ENCODE measurements around the gene SARDH.
"Not testable (repeated sequence)": the region's sequence is repeated elsewhere in the genome, so short reads cannot be mapped to it uniquely, and the experiment has no call there.

The SARDH gene

DNA sequence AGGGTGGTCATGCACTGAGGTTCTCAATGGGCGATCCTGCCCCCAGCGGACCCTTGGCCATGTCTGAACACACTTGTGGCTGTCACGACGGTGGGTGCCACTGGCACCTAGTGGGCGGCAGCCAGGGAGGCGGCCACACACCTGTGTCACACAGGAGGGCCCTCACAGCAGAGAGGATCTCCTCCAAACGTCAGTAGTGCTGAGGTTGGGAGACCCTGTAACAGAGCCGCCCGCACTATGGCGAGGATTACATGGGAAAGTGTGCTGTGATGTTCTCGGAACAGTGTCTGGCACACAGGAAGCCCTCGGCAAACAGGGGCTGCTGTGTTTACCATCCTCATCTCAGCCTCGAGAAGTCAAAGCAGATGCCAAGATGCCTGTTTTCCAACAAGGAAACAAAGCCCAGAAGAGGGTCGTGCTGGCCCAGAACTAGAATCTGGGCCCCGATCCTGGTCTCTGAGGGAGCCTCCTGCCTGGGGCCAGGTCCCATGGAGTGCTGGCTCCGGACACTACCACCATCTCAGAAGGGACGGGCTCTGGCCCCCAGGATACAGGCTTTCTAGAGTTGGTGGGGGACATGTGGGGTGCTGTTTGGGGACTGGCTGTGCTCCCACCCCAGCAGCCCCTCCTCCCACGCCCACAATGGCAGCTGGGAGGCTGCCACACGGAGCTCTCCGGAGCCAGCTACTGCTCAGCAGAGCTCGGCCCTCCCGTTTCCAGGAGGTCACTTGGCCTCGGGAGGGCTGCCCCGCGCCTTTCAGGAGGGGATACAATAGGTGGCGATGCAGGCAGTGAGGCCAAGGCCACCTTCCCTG is 53.8 kb downstream of the SARDH start:
- DNase-seq, result no peak

DNA sequence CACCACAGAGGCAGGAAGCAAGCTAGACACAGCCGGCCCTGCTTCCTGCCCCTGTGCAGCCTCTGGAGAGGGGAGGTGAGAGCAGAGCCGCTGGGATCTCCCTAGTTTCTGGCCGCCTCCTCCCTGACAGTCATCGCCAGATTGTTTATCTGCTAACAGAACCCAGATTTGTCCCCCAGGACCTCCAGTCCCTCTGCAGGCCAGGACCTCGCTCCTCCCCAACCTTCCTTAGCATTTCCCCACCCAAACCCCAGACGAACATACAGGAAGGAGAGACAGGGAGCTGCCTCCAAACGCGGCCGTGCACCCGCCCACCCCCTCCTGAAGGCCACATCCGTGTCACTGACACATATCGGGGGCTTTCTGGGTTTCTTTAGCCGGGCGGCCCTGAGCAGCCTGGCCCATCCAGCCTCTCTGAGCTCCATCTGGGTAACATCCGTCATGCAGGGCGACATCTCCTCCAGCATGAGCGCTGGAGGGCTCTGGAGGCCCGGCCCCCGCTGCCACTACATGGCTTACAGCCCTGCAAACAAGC is 54.5 kb downstream of the SARDH start:
- DNase-seq, result no peak

DNA sequence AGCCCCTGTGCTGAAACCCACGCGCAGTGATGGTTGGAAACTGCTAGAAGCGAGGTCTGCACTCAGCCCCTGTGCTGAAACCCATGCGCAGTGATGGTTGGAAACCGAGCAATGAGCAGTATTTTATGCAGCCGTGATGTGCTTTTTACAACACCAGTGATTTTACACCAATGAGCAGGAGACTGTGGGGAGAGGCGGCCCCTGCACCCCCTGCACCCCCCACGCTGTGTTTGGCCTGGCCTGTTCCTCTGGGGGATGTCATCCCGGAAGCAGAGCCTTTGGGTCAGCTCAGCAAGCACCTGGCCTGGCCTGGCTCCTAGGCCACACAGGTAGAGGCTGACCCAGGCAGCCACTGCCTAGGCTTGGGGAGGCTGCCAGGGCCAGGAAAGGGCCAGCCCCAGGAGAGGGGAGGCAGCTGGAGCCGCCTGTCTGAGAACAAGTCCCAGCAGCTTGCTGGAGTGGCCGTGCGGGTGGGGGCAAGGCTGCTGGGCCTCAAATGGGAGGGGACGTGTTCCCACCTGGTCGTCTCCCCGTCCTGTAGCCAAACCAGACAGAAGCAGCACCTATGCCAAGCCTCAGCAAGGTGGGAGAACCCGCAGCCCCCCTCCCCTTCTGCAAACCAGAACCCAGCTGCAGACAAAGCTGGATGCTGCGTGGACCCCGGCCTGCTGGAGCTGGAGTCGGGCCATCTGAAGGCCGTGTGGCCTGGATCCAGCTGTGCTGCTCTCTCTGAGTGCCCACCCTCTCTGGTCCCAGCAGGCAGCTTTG is 55.1 kb downstream of the SARDH start:
- no peak for DNase-seq

DNA sequence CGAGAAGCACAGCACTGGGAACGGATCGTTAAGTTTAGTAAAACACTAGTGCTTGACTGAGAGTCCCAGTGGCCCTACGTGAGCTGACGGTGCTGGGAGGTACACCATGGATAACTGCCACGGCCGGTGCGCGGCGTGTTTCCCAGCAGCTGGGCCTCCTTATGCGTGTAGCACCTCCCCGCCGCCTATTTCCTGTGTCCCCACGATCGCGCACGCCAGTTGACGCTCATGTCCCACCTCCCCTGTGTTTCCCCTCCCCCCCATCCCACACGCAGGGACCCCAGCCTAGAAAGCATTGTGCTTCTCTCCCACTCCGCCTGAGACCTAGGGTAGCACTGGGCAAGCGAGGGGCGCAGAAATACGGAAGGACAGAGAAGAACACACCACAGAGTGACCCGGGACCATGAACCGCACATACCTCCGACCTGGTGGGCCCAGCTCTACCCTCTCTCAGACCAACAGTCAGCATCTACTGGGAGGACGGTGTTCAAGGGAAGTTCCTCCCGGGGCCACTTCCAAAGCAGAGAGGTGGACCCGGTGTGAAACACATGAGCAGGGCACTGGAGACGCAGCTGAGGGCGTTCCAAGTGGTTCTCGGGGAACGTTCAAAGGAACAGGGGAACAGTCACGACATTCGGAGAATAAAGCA is 56.4 kb downstream of the SARDH start:
- no peak for DNase-seq

DNA sequence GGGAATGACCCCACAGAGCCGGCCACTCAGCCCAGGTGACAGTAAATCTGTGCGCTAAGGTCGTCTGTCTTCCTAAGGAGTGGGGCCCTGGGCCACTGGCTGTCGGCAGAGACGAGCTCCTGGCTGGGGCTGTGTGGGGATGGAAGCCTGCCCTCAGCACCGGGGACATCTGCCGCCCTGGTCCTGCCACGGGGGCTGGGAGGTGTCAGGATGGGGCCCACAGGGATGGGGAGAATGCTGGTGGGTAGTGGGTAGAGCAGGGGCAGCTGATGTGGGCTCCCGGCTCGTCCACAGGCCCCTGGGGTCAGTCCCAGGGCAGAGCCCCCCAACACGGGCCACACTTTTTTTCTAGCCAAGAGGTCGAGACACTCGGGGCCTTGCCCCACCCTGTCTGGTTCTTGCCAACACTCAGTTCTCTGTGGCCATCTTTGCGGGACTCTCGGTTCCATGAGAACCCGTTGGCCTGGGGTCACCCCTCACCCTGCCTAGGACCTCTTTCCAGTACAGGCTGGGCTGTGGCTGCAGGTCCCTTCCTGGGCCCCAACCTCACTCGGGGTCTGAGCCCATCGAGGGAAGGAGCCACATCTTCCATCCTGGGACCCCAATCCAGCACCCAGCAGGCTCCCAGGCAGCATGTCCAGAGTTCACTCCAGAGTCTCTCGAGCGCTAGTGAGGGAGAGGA is 57.0 kb downstream of the SARDH start:
- no peak for DNase-seq

DNA sequence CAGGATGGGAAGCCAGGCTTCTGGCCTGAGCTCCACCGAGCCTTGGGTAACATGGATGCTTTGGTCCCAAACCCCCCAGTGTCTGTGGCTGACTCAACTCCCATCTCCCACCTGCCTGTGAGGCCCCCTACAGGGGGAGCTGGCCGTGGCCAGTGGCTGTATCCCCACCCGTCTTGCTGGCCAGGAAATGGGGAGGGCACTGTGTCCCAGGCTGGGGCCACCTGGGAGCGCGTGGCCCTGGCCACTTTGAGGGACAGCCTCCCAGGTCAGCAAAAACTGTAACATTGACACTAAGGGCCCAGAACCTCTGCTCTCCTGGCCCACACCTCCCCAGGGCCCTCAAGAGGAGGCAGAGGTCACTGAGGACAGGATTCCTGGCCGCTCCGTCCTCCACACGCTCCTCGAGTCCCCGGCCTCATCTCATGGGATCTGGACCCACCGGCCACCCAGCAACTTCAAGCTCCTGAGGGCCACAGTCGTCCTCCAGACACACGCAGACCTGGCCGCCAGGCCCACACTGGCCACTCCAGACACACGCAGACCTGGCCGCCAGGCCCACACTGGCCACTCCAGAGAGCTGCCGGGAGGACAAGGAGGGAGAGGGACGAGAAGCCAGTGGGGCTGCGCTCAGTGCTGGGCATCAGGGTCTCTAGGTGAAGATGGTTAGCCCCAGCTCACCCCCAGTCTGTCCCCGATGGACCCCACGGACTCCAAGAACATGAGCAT is 57.7 kb downstream of the SARDH start:
- DNase-seq, result no peak

DNA sequence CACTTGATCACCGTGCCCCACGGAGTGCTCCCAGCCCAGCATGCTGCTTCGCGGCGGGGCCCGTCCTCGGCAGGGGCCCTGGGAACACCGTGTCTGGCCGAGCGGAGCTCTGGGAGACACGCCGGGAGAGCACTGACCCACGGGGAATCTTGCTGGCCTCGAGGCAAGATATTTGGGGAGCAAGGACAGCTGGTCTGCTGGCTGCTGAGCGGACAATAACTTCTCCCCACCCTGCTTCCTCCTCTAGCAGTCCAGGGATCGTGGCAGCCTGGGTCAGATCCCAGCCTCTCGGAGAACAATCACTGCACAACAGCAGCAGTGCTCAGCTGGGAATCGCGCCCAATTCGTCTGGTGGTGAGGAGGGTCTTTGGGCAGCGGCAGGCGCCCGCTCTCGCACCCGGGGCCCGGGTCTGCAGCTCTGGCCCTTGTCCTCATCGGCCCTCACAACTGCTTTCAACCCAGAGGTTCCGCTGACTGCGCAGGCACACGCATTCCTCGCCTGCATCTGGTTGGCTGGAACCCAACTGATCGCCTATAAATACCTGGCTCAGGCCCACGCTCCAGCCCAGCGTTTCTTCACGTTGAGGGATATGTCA is 58.6 kb downstream of the SARDH start:
- no peak for DNase-seq

DNA sequence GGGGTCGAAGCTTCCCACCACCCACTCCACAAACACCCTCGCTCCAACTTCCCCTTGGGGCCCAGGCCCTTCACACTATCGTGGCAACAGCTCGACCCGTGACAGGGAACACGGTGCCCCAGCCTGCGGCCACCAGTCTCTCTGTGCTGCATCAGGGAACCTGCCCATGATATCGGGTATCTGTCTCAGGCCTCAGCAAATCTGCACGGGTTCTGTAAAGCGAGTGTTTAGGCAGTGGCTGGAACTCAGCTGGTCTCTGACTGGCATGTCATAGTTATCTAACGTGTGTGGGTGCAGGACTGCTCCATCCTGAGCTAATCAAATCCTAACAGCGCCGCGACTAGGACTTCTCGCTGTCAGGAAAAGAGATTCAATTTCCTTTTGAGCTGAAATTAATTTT is 59.1 kb downstream of the SARDH start:
- no peak for DNase-seq

DNA sequence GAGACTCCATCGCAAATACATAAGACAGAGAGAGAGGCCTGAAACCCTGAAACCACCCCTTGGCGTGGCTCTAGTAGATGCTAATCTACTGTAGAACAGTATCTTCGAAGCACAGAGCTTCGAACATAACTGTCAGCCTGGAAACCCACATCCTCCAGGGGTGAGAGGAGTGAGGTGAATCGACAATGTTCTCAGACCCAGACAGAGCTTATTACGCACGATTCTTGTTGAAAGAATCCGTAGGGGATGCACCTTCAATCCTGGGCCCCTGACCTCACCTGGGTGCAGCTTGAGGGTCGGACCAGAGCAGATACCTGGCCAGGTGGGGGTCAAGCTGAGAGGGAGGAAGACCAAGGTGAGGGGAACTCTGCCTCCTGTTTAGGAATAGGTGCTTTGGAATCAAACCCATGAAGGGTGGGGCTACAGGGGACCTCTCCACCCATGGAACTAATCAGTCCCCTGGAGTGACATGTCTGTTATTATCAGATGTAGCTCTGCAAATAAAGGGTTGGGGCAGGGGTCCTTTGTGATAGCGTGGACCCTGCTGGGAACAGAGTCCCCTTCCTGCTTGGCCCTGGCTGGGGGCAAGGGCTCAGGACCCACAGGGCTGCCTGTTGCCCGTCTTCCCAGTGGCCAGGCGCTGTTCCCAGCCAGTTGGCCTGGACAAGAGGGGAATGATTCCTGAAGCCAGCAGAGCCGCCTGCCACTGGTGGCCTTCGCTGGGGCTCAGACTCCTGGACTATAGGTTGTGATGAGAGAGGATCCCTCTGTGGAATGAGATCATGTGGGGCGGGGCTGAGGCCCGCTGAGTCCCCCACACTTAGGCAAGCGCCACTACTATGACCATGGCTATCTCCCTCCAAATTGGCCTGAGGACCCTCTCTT is 60.8 kb downstream of the SARDH start:
- no peak for DNase-seq

DNA sequence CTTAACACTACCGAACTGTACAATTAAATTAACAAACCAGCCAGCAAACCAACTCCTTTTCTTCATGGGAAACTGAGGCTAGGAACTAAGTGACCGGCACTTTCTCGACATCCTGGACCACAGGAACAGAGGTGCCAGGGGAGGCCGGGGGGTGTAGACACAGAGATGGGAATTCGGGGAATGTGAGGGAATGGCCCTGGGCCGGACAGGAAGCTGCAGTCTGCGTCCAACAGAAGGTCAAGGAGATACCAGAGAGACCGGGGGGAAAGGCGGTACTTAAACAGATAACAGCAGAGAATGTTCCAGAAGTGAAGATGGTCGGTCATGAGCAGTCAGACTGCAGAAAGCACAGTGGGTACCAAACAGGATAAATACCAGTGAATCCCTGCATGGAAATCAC is 61.7 kb downstream of the SARDH start:
- no peak for DNase-seq

DNA sequence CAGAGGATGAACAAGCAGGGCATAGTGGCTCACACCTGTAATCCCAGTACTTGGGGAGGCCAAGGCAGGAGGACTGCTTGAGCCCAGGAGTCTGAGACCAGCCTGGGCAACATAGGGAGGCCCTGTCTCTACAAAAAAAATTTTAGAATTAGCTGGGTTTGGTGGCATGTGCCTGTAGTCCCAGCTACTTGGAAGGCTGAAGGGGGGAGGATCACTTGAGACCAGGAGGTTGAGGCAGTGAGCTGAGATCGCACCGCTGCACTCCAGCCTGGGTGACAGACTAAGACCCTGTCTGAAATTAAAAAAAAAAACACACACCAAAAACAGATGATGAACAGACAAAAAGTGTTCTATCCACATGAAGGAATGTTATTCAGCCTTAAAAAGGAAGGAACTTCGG is 62.4 kb downstream of the SARDH start:
- not testable (repeated sequence) for DNase-seq

DNA sequence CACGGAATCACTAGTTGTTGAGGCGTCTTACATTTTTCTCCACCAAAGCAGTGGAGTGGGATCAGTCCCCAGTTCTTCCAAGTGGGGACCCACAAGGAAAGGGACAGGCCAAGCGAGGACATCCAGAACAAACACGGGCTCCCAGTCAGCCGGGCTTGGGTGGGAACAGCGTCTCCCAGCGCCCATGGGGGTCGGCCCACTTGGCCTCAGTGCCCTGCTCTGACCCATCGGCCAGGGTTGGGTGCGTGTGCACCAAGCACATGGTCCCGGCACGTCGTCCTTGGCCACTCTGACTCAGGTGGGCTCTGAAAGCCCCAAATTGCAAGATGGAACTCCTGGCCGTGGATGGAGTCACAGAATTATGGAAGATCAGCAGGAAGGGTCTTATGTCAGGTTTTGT is 64.1 kb downstream of the SARDH start:
- no peak for DNase-seq

DNA sequence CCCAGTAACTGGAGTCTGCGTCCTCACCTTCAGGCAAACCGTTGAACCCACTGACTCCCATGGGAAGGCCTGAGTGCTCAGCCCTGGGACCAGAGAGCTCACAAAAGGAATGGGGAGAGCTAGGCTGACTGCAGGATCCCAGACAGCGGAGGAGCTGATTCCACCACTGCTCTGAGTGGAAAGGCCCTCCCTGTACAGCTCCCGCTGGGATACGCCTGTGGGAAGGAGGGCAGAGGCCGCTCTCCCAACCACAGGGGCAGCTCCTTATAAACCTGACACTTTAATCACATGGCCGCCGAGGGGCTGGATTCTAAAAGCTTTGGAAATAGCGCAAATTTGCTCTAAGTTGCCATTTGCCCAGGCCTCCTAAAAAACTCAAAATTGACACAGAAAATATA is 64.9 kb downstream of the SARDH start:
- no peak for DNase-seq

DNA sequence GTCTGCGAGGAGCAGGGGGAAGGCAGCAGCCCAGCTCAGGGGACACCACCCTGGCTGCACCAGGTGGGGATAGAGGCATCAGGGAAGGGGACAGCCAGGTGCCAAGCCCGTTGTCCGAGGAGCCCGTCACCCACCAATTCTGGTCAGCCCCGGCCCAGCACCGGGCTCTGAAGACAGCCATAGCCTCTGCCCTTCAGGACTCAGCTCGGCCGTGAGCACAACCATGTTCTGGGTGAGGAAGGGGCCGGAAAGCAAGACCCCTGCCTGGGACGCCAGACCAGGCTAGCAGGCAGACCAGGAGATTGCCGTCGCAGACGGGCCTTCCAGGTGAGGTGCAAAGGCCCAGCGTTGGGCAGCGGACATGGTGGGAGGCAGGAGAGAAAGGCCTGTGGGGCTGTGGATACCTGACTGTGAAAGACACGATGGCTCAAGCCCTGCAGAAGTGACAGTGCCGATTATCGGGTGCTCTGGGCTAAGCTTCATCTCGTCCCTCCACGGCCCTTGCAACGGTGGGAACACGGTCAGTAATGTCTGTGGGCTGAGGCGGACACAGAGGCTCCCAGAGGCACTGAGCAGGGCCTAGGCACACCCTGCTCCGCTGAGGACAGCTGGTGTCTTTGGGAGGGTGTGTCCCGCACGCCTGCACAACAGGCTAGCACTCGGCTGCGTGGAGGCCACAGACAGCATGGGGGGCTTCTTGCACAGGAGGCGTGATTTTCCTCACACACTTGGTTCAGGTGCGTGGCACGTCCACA is 65.5 kb downstream of the SARDH start:
- no peak for DNase-seq

DNA sequence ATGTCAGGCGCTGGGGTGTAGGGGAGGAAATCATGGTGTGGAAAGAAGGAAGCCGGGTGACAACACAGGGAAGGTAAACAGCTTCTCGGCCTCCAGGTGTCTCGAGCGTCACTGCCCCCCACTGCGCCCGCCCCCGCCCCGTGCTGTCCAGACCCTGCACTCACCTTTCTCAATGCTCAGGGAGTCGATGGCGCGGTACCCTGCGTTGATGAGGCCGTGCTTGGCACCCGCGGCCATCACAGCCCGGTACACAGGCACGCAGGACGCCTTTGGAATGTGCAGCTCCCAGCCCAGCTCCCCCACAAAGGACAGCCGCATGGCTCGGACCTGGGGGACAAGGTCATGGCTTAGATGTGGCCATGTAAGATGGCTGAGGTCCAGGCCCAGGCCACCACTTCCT is 66.8 kb downstream of the SARDH start:
- DNase-seq, result no peak

DNA sequence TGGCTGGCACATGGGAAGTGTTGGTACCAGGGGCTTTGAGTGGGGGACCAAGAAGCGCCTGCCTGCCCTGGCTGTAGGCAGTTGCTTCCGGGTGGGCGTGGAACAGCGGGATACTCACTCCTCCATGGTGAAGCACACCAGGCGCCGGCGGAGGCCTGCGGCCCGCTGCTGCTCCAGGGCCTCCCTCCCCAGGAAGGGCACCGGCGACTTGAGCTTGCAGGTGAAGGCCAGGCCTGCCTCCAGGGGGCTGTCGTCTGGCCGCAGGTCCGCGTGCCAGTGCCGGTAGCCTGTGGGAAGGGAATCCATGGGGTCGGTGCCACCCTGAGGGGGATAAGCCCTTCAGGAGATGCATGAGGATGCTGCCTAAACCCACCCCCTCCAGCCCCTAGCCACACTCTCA is 67.7 kb downstream of the SARDH start:
- no peak for DNase-seq

DNA sequence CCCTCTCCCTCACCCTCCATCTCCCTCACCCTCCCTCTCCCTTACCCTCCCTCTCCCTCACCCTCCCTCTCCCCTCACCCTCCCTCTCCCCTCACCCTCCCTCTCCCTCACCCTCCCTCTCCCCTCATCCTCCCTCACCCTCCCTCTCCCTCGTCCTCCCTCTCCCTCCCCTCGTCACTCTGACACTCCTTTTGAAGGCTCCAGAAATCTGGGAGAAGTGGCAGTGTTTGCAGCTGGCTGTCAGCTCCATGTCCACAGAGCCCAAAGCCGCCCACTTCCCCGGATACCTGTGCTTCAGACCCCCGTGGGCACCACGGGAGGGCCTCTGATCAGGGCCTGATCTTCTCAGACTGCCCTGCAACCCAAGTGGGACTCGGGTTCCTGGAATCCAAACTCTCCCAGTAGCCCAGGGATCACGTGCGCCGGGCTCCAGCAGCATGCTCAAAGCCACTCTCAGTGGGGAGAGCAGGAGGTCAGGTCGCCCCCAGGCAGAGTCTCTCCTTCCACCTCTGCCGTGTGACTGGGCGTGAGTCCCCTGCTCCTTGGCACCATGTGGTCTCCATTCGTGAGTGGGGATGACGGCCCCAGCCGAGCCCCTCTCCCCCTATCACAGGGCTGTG is 68.9 kb downstream of the SARDH start:
- no peak for DNase-seq

DNA sequence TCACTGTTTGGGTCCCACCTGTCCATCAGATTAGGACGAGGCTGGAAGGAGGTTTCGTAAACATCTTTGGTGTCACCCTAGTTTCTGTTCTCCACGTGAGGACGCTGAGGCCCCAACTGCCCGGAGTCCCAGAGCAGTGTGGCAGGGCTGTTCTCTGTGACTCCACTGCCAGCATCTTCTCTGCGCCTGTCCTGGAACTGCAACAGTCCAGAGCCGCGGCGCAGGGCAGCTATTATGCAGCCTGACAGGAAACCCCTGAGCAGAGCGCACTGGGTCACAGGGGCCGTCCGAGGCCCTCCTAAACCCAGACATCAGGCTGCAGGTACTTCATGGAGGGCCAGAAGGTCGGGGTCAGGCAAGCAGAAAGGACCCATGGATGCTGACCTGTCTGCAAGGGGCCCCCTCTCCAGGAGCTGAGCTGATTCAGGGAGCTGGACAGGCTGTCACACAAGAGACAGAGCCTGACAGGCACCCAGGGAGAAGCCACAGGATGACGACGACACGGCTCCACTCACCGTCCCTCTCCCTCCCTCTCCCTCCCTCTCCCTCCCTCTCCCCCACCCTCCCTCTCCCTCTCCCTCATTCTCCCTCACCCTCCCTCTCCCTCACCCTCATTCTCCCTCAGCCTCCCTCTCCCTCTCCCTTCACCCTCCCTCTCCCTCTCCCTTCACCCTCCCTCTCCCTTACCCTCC is 70.2 kb downstream of the SARDH start:
- DNase-seq, result no peak

DNA sequence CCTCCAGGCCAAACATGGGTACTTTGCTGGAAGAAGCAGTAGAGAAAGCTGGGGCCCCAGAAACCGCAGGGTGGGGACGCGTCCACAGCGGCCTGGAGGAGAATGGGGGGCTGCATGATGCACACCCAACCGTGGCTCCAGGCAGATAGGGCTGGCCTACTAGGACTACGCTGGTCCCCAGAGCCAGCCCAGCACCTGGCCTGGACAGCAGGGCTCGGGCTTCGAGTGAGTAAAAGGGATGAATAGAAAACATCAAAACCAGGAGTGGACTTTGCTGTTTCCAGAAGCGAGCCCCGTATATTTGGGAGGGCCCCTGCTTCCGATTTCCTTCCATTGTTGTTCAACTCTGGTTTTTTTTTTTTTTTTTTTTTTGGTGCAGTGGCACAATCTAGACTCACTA is 71.3 kb downstream of the SARDH start:
- DNase-seq, result no peak
